ENCODE results near the gene ARID1B.

- TF ChIP-seq ZNF512 (tag; IDR thresholded peaks at IDR 0.05) (peak; percentile 98), CXXC5 (CRISPR knock-in tag; IDR thresholded peaks at IDR 0.05) (no peak), EZH2 (IDR thresholded peaks at IDR 0.05; ENCODE audit: borderline replicate concordance, low read depth, low read length) (no peak), PHTF2 (CRISPR knock-in tag; IDR thresholded peaks at IDR 0.05) (no peak)
Measured at GRCh38 chr6:156756630-156757610, 20.3 kb upstream of the ARID1B start.
